OCI-LY1 (cell line): Measurements from ENCODE around the gene ZNF576.

ENCODE experiments used
- H2AFZ ChIP-seq: fragments of 200-600 bp; sonication (generic), shearing (Covaris generic); 2 replicates; pipeline ENCODE4 v1.6.0; 2014; ENCODE audit warnings: antibody characterized with exemption, mild to moderate bottlenecking, low read length
- H3F3A ChIP-seq: fragments of 200-600 bp; sonication (generic), shearing (Covaris generic); 2 replicates; pipeline ENCODE4 v1.6.0; 2014; ENCODE audit warnings: mild to moderate bottlenecking, antibody characterized with exemption, low read length, moderate library complexity; ENCODE audit not compliant: insufficient read depth
- H3K27ac ChIP-seq: fragments of 200-600 bp; sonication (generic); 2 replicates; pipeline ENCODE4 v1.5.1; 2014; ENCODE audit warnings: low read length, mixed run types, mild to moderate bottlenecking, low read depth; ENCODE audit not compliant: poor library complexity, severe bottlenecking
- H3K27me3 ChIP-seq: fragments of 200-600 bp; sonication (generic); 2 replicates; pipeline ENCODE4 v1.6.0; 2014; ENCODE audit warnings: antibody characterized with exemption, mild to moderate bottlenecking, low read length, moderate library complexity; ENCODE audit not compliant: insufficient read depth
- H3K36me3 ChIP-seq: fragments of 200-600 bp; sonication (generic); 2 replicates; pipeline ENCODE4 v1.6.1; 2014; ENCODE audit warnings: mild to moderate bottlenecking, antibody characterized with exemption, low read length, moderate library complexity, mixed read lengths; ENCODE audit not compliant: insufficient read depth
- H3K4me1 ChIP-seq: fragments of 200-600 bp; sonication (generic); 2 replicates; pipeline ENCODE4 v1.5.1; 2014; ENCODE audit warnings: mild to moderate bottlenecking, low read length, moderate library complexity; ENCODE audit not compliant: insufficient read depth, severe bottlenecking
- H3K4me2 ChIP-seq: fragments of 200-600 bp; sonication (generic), shearing (Covaris generic); 2 replicates; pipeline ENCODE4 v1.6.1; 2014; ENCODE audit warnings: low read length
- H3K4me3 ChIP-seq: fragments of 200-600 bp; sonication (generic); 2 replicates; pipeline ENCODE4 v1.5.1; 2014; ENCODE audit warnings: low read length, low read depth, mild to moderate bottlenecking, mixed read lengths; ENCODE audit not compliant: poor library complexity, severe bottlenecking
- H3K79me2 ChIP-seq: fragments of 200-600 bp; shearing (Covaris generic); 2 replicates; pipeline ENCODE4 v1.6.1; 2016; ENCODE audit warnings: mixed run types, low read length, mixed read lengths; ENCODE audit not compliant: insufficient read depth
- H3K9ac ChIP-seq: fragments of 200-600 bp; sonication (generic), shearing (Covaris generic); 2 replicates; pipeline ENCODE4 v1.6.1; 2014; ENCODE audit warnings: mild to moderate bottlenecking, low read length, mixed read lengths
- H3K9me2 ChIP-seq: fragments of 200-600 bp; sonication (generic), shearing (Covaris generic); 2 replicates; pipeline ENCODE4 v1.6.1; 2014; ENCODE audit warnings: low read depth, mild to moderate bottlenecking, low read length, mixed read lengths
- H3K9me3 ChIP-seq: fragments of 200-600 bp; shearing (Covaris generic); 2 replicates; pipeline ENCODE4 v1.6.1; 2014; ENCODE audit warnings: low read length, mixed read lengths
- H4K20me1 ChIP-seq: fragments of 200-600 bp; sonication (generic), shearing (Covaris generic); 2 replicates; pipeline ENCODE4 v1.6.0; 2016; ENCODE audit warnings: mild to moderate bottlenecking, low read length; ENCODE audit not compliant: insufficient read depth
- EZH2 ChIP-seq: fragments of 200-600 bp; sonication (generic), shearing (Covaris generic); IDR thresholded peaks from 2 replicates; pipeline ENCODE4 v1.8.0; 2017; ENCODE audit warnings: borderline replicate concordance, mixed run types, mild to moderate bottlenecking, antibody characterized with exemption, low read length, moderate library complexity, mixed read lengths
- TF ChIP-seq, protein P1 (sequence below): fragments of 200-600 bp; sonication (generic), shearing (Covaris generic); IDR thresholded peaks from 2 replicates; pipeline ENCODE4 v1.5.1; 2017; ENCODE audit warnings: mild to moderate bottlenecking, antibody characterized with exemption, low read length, moderate library complexity, mixed read lengths

ZNF576 gene

DNA sequence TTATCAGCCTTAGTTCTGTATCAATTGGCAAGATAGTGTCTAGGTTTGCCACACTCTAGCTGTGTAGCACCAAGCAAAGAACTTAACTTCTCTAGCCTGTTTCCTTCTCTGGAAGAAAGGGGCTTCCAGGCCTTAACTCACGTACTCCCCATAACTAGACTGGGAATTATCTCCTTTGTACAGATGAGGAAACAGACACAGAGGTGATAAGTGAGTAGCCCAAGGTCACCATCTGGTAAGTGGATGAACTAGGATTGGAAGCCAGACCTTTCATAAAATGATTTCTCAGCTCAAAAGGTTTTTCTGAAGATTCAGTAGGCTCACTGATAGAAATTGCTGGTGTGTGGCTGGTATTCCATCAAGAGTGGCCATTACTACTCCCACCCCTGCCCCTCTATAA is 19.9 kb downstream of the ZNF576 start:
- H3K36me3 ChIP-seq: peaks cover 30% of the 10 kb centered on the region
- H3K9me2 ChIP-seq: no peaks in the 10 kb centered on the region
- H3K27ac ChIP-seq: no peak overlapping the region
- TF ChIP-seq, protein P1, sequence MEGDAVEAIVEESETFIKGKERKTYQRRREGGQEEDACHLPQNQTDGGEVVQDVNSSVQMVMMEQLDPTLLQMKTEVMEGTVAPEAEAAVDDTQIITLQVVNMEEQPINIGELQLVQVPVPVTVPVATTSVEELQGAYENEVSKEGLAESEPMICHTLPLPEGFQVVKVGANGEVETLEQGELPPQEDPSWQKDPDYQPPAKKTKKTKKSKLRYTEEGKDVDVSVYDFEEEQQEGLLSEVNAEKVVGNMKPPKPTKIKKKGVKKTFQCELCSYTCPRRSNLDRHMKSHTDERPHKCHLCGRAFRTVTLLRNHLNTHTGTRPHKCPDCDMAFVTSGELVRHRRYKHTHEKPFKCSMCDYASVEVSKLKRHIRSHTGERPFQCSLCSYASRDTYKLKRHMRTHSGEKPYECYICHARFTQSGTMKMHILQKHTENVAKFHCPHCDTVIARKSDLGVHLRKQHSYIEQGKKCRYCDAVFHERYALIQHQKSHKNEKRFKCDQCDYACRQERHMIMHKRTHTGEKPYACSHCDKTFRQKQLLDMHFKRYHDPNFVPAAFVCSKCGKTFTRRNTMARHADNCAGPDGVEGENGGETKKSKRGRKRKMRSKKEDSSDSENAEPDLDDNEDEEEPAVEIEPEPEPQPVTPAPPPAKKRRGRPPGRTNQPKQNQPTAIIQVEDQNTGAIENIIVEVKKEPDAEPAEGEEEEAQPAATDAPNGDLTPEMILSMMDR: no peak
- no peak for TF ChIP-seq EZH2
- peaks cover 35% of the 10 kb centered on the region for H3K79me2 ChIP-seq
- H4K20me1 ChIP-seq: no peaks in the 10 kb centered on the region
- no peaks in the 10 kb centered on the region for H3K9me3 ChIP-seq
- peaks cover 29% of the 10 kb centered on the region for H3K4me1 ChIP-seq
- no peak overlapping the region for H2AFZ ChIP-seq
- H3F3A ChIP-seq: no peaks in the 10 kb centered on the region
- H3K4me2 ChIP-seq: no peak overlapping the region
- no peak overlapping the region; the same call in 1 of the 2 replicates for H3K9ac ChIP-seq
- H3K27me3 ChIP-seq: no peaks in the 10 kb centered on the region
- H3K4me3 ChIP-seq: no peak overlapping the region

DNA sequence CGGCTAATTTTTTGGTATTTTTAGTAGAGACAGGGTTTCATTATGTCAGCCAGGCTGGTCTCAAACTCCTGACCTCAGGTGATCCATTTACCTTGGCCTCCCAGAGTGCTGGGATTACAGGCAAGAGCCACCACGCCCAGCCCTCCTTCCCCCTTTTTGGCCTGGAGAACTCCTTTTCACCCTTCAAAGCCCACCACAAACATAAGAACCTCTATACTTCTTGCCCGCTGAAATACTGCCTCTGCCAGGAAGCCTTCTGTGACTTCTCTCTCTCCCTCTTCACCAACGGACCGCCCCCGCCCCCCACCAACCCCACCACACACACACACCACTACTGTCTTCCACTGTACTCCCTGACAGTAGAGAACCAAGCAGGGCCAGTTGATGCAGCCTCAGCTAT is 20.6 kb downstream of the ZNF576 start:
- no peaks in the 10 kb centered on the region for H4K20me1 ChIP-seq
- H3K9me2 ChIP-seq: no peaks in the 10 kb centered on the region
- peaks cover 29% of the 10 kb centered on the region for H3K4me1 ChIP-seq
- H3K27me3 ChIP-seq: no peaks in the 10 kb centered on the region
- no peak overlapping the region for H2AFZ ChIP-seq
- no peak overlapping the region for H3K27ac ChIP-seq
- no peak overlapping the region for H3K9ac ChIP-seq
- no peak for TF ChIP-seq EZH2
- TF ChIP-seq, protein P1: no peak
- H3K36me3 ChIP-seq: peaks cover 23% of the 10 kb centered on the region
- peaks cover 35% of the 10 kb centered on the region for H3K79me2 ChIP-seq
- H3F3A ChIP-seq: peaks cover 4% of the 10 kb centered on the region; the same call in 1 of the 2 replicates
- H3K4me3 ChIP-seq: no peak overlapping the region
- H3K4me2 ChIP-seq: no peak overlapping the region
- no peaks in the 10 kb centered on the region for H3K9me3 ChIP-seq

DNA sequence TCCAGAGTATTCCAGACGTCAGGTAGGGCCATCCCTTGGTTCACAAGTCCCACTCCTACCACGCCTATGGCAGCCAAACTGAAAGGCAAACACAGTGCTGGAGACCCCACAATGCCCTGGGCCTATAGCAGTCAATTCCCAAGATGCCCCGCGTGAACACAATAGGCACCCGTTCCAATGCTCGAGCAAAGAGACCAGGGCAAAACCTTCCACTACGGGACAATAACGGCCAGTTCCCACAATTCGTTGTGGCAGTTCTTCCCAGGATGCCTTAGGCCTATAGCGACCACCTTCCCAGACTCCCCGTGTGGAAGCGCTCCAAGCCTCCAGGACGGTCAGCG is 22.5 kb downstream of the ZNF576 start:
- no peaks in the 10 kb centered on the region for H3K9me2 ChIP-seq
- no peaks in the 10 kb centered on the region for H3K27me3 ChIP-seq
- H3K4me1 ChIP-seq: peaks cover 29% of the 10 kb centered on the region
- H4K20me1 ChIP-seq: no peaks in the 10 kb centered on the region
- H3K4me2 ChIP-seq: peak overlapping the region; percentile 99
- peak overlapping the region; percentile 66 for H3K4me3 ChIP-seq
- H3K79me2 ChIP-seq: peaks cover 35% of the 10 kb centered on the region
- H3K9me3 ChIP-seq: no peaks in the 10 kb centered on the region
- peak overlapping the region; percentile 91 for H3K27ac ChIP-seq
- no peak overlapping the region for H2AFZ ChIP-seq
- H3K36me3 ChIP-seq: peaks cover 4% of the 10 kb centered on the region
- H3K9ac ChIP-seq: peak overlapping the region; percentile 80
- H3F3A ChIP-seq: peaks cover 4% of the 10 kb centered on the region; the same call in 1 of the 2 replicates
- TF ChIP-seq EZH2: no peak
- TF ChIP-seq, protein P1: no peak
